ENCODE data around the gene EVA1B.

EVA1B gene

GRCh38 chr1:36286802-36287201, 36.6 kb downstream of the EVA1B start:
- H3K9me3 Mint-ChIP-seq: no peaks in the 10 kb centered on the region

GRCh38 chr1:36285443-36286101, 37.9 kb downstream of the EVA1B start:
- DNase-seq: no peak
- peak overlapping the region; percentile 87 for H3K27ac Mint-ChIP-seq
- peaks cover 49% of the 10 kb centered on the region for H3K4me1 Mint-ChIP-seq (ENCODE audit: low read depth)
- H3K27me3 Mint-ChIP-seq: no peaks in the 10 kb centered on the region
- no peaks in the 10 kb centered on the region for H3K9me3 Mint-ChIP-seq
- peaks cover 91% of the 10 kb centered on the region for H3K36me3 Mint-ChIP-seq (ENCODE audit: low read depth)
- no peak overlapping the region for H3K4me3 Mint-ChIP-seq

More at GRCh38 chr1:36286802-36287201, 36.6 kb downstream of the EVA1B start:
- H3K4me1 Mint-ChIP-seq (ENCODE audit: low read depth): peaks cover 38% of the 10 kb centered on the region
- no peak for DNase-seq
- peak overlapping the region; percentile 87 for H3K27ac Mint-ChIP-seq
- H3K4me3 Mint-ChIP-seq: no peak overlapping the region
- peaks cover 97% of the 10 kb centered on the region for H3K36me3 Mint-ChIP-seq (ENCODE audit: low read depth)
- H3K27me3 Mint-ChIP-seq: no peaks in the 10 kb centered on the region

- no peak for DNase-seq
- peak overlapping the region; percentile 85 for H3K27ac Mint-ChIP-seq
- H3K4me3 Mint-ChIP-seq: no peak overlapping the region
- H3K36me3 Mint-ChIP-seq (ENCODE audit: low read depth): peaks cover 86% of the 10 kb centered on the region
- no peaks in the 10 kb centered on the region for H3K9me3 Mint-ChIP-seq
- H3K27me3 Mint-ChIP-seq: no peaks in the 10 kb centered on the region
- H3K4me1 Mint-ChIP-seq (ENCODE audit: low read depth): peaks cover 58% of the 10 kb centered on the region
Observed at GRCh38 chr1:36284517-36284916, 38.9 kb downstream of the EVA1B start.

- Mint-ChIP-seq H3K36me3 (ENCODE audit: low read depth) (peaks cover 85% of the 10 kb centered on the region), H3K4me1 (ENCODE audit: low read depth) (peaks cover 62% of the 10 kb centered on the region), H3K4me3 (no peak overlapping the region), H3K9me3 (no peaks in the 10 kb centered on the region), H3K27me3 (no peaks in the 10 kb centered on the region), H3K27ac (peak overlapping the region; percentile 85)
- no peak for DNase-seq
Observed at GRCh38 chr1:36284061-36284460, 39.4 kb downstream of the EVA1B start.

- DNase-seq: no peak
- Mint-ChIP-seq H3K36me3 (ENCODE audit: low read depth) (peaks cover 58% of the 10 kb centered on the region), H3K27me3 (no peaks in the 10 kb centered on the region), H3K27ac (peak overlapping the region; percentile 92), H3K4me3 (no peak overlapping the region), H3K4me1 (ENCODE audit: low read depth) (peaks cover 45% of the 10 kb centered on the region), H3K9me3 (no peaks in the 10 kb centered on the region)
Observed at GRCh38 chr1:36279789-36280296, 43.6 kb downstream of the EVA1B start.

GRCh38 chr1:36279110-36279788, 44.2 kb downstream of the EVA1B start:
- no peak for DNase-seq
- H3K36me3 Mint-ChIP-seq (ENCODE audit: low read depth): peaks cover 54% of the 10 kb centered on the region
- H3K27me3 Mint-ChIP-seq: no peaks in the 10 kb centered on the region
- H3K4me1 Mint-ChIP-seq (ENCODE audit: low read depth): peaks cover 42% of the 10 kb centered on the region
- H3K9me3 Mint-ChIP-seq: no peaks in the 10 kb centered on the region
- H3K27ac Mint-ChIP-seq: peak overlapping the region; percentile 71
- no peak overlapping the region for H3K4me3 Mint-ChIP-seq

- H3K27me3 Mint-ChIP-seq: no peaks in the 10 kb centered on the region
- no peaks in the 10 kb centered on the region for H3K9me3 Mint-ChIP-seq
- H3K4me1 Mint-ChIP-seq (ENCODE audit: low read depth): peaks cover 34% of the 10 kb centered on the region
- no peak for DNase-seq
- no peak overlapping the region for H3K4me3 Mint-ChIP-seq
- peaks cover 54% of the 10 kb centered on the region for H3K36me3 Mint-ChIP-seq (ENCODE audit: low read depth)
- no peak overlapping the region for H3K27ac Mint-ChIP-seq
Observed at GRCh38 chr1:36276688-36277087, 46.8 kb downstream of the EVA1B start.

- Mint-ChIP-seq H3K36me3 (ENCODE audit: low read depth) (peaks cover 59% of the 10 kb centered on the region), H3K4me3 (no peak overlapping the region), H3K4me1 (ENCODE audit: low read depth) (peaks cover 15% of the 10 kb centered on the region), H3K9me3 (no peaks in the 10 kb centered on the region), H3K27ac (no peak overlapping the region), H3K27me3 (no peaks in the 10 kb centered on the region)
- no peak for DNase-seq
Observed at GRCh38 chr1:36274201-36274600, 49.2 kb downstream of the EVA1B start.

- H3K4me3 Mint-ChIP-seq: no peak overlapping the region
- no peaks in the 10 kb centered on the region for H3K27me3 Mint-ChIP-seq
- DNase-seq: no peak
- peak overlapping the region; percentile 12 for H3K27ac Mint-ChIP-seq
- H3K9me3 Mint-ChIP-seq: no peaks in the 10 kb centered on the region
- H3K4me1 Mint-ChIP-seq (ENCODE audit: low read depth): peaks cover 13% of the 10 kb centered on the region
- H3K36me3 Mint-ChIP-seq (ENCODE audit: low read depth): peaks cover 62% of the 10 kb centered on the region
Observed at GRCh38 chr1:36273024-36273423, 50.4 kb downstream of the EVA1B start.
